ENCODE measurements around the gene LTBP4.

DNA sequence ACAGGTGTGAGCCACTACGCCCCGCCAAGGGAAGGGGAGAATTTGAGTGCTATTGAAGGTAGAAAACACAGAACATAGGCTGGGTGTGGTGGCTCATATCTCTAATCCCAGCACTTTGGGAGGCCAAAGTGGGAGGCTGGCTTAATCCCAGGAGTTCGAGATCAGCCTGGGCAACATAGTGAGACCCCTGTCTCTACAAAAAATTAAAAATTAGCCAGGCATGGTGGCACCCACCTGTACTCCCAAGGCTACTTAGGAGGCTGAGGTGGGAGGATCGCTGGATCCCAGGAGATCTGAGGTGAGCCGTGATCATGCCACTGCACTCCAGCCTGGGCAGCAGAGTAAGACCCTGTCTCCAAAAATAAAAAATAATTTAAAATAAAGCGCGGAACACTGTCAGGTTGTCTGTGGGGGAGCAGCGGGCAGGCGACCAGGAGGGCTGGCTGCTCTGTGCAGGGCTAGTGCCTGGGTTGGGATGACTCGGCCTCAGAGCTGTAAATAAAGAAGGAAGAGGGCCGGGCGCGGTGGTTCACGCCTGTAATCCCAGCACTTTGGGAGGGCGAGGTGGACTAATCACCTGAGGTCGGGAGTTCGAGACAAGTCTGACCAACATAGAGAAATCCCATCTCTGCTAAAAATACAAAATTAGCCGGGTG lies 41.0 kb downstream of the LTBP4 start:
- TF ChIP-seq POLR2A (IDR thresholded peaks at IDR 0.05; ENCODE audit: insufficient read depth in 1 of 2, low read depth in 2 of 2, low read length in 2 of 2) (no peak), CTCF (CRISPR knock-in tag; IDR thresholded peaks at IDR 0.05) (no peak), NCOA5 (CRISPR knock-in tag; IDR thresholded peaks at IDR 0.05) (no peak), SP2 (CRISPR knock-in tag; IDR thresholded peaks at IDR 0.05) (no peak), CREM (IDR thresholded peaks at IDR 0.05) (no peak), CREM (CRISPR knock-in tag; IDR thresholded peaks at IDR 0.05) (no peak), ZBTB33 (CRISPR knock-in tag; IDR thresholded peaks at IDR 0.05) (no peak), ESRRA (CRISPR knock-in tag; IDR thresholded peaks at IDR 0.05; ENCODE audit: low read depth) (no peak), POLR2G (IDR thresholded peaks at IDR 0.05; ENCODE audit: low read depth, low read length) (no peak)
- TF ChIP-seq, protein P1, sequence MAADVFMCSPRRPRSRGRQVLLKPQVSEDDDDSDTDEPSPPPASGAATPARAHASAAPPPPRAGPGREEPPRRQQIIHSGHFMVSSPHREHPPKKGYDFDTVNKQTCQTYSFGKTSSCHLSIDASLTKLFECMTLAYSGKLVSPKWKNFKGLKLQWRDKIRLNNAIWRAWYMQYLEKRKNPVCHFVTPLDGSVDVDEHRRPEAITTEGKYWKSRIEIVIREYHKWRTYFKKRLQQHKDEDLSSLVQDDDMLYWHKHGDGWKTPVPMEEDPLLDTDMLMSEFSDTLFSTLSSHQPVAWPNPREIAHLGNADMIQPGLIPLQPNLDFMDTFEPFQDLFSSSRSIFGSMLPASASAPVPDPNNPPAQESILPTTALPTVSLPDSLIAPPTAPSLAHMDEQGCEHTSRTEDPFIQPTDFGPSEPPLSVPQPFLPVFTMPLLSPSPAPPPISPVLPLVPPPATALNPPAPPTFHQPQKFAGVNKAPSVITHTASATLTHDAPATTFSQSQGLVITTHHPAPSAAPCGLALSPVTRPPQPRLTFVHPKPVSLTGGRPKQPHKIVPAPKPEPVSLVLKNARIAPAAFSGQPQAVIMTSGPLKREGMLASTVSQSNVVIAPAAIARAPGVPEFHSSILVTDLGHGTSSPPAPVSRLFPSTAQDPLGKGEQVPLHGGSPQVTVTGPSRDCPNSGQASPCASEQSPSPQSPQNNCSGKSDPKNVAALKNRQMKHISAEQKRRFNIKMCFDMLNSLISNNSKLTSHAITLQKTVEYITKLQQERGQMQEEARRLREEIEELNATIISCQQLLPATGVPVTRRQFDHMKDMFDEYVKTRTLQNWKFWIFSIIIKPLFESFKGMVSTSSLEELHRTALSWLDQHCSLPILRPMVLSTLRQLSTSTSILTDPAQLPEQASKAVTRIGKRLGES (CRISPR knock-in tag; IDR thresholded peaks at IDR 0.05; ENCODE audit: borderline replicate concordance) = no peak

Data from HepG2 (cell line).